Measurements from ENCODE around the gene NDUFC2. TPM values are rescaled to one million over a fixed set of nuclear protein-coding genes. Genes with fewer than 3 reads are reported as not detected.
A peak's percentile ranks its signal among the peaks of the same experiment; 100 is the strongest.

NDUFC2 gene
- total and polyA plus RNA-seq, 2 of the 13 experiments (the other 11 are each of a cell fraction or from before 2014, with no cell fraction given), result 256 to 363 TPM

- peak; percentile 22; the same call in 1 of the 2 replicates for TF ChIP-seq CEBPG (CRISPR knock-in tag; IDR thresholded peaks at IDR 0.05)
- peak; percentile 68; the same call in 1 of the 2 replicates for TF ChIP-seq GATAD2A (CRISPR knock-in tag; IDR thresholded peaks at IDR 0.05)
- TF ChIP-seq SNAI1 (CRISPR knock-in tag; IDR thresholded peaks at IDR 0.05; ENCODE audit: borderline replicate concordance), result 0 out of 2 replicates have a peak, but pooled peaks have one; percentile 43
- TF ChIP-seq MEF2D (CRISPR knock-in tag; IDR thresholded peaks at IDR 0.05), result 0 out of 2 replicates have a peak, but pooled peaks have one; percentile 16
- no peak for TF ChIP-seq IKZF1 (IDR thresholded peaks at IDR 0.05)
- TF ChIP-seq, protein P1, sequence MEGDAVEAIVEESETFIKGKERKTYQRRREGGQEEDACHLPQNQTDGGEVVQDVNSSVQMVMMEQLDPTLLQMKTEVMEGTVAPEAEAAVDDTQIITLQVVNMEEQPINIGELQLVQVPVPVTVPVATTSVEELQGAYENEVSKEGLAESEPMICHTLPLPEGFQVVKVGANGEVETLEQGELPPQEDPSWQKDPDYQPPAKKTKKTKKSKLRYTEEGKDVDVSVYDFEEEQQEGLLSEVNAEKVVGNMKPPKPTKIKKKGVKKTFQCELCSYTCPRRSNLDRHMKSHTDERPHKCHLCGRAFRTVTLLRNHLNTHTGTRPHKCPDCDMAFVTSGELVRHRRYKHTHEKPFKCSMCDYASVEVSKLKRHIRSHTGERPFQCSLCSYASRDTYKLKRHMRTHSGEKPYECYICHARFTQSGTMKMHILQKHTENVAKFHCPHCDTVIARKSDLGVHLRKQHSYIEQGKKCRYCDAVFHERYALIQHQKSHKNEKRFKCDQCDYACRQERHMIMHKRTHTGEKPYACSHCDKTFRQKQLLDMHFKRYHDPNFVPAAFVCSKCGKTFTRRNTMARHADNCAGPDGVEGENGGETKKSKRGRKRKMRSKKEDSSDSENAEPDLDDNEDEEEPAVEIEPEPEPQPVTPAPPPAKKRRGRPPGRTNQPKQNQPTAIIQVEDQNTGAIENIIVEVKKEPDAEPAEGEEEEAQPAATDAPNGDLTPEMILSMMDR (CRISPR knock-in tag; IDR thresholded peaks at IDR 0.05), result peak; percentile 25
- no peak for TF ChIP-seq MED8 (CRISPR knock-in tag; IDR thresholded peaks at IDR 0.05; ENCODE audit: insufficient replicate concordance)
- peak; percentile 40; the same call in 1 of the 2 replicates for TF ChIP-seq THAP11 (CRISPR knock-in tag; IDR thresholded peaks at IDR 0.05)
- TF ChIP-seq, protein P2, sequence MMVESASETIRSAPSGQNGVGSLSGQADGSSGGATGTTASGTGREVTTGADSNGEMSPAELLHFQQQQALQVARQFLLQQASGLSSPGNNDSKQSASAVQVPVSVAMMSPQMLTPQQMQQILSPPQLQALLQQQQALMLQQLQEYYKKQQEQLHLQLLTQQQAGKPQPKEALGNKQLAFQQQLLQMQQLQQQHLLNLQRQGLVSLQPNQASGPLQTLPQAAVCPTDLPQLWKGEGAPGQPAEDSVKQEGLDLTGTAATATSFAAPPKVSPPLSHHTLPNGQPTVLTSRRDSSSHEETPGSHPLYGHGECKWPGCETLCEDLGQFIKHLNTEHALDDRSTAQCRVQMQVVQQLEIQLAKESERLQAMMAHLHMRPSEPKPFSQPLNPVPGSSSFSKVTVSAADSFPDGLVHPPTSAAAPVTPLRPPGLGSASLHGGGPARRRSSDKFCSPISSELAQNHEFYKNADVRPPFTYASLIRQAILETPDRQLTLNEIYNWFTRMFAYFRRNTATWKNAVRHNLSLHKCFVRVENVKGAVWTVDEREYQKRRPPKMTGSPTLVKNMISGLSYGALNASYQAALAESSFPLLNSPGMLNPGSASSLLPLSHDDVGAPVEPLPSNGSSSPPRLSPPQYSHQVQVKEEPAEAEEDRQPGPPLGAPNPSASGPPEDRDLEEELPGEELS (CRISPR knock-in tag; IDR thresholded peaks at IDR 0.05), result peak; percentile 57
- TF ChIP-seq ZBTB1 (CRISPR knock-in tag; IDR thresholded peaks at IDR 0.05; ENCODE audit: borderline replicate concordance), result no peak
- peak; percentile 59 for TF ChIP-seq FOSL2 (CRISPR knock-in tag; IDR thresholded peaks at IDR 0.05)
- TF ChIP-seq CSRNP1 (CRISPR knock-in tag; IDR thresholded peaks at IDR 0.05), result no peak
- TF ChIP-seq FOXA3 (CRISPR knock-in tag; IDR thresholded peaks at IDR 0.05), result peak; percentile 39; the same call in 1 of the 2 replicates
- peak; percentile 87 for TF ChIP-seq ELF1 (CRISPR knock-in tag; IDR thresholded peaks at IDR 0.05)
- TF ChIP-seq ZNF878 (CRISPR knock-in tag; IDR thresholded peaks at IDR 0.05), result 0 out of 2 replicates have a peak, but pooled peaks have one; percentile 50
- peak; percentile 46; the same call in 1 of the 2 replicates for TF ChIP-seq ZNF788 (CRISPR knock-in tag; IDR thresholded peaks at IDR 0.05; ENCODE audit: borderline replicate concordance)
- TF ChIP-seq GABPB1 (CRISPR knock-in tag; IDR thresholded peaks at IDR 0.05), result peak; percentile 75
- peak; percentile 68 for TF ChIP-seq HOXA3 (CRISPR knock-in tag; IDR thresholded peaks at IDR 0.05)
- peak; percentile 85 for TF ChIP-seq ZNF687 (CRISPR knock-in tag; IDR thresholded peaks at IDR 0.05)
- TF ChIP-seq ZNF580 (CRISPR knock-in tag; IDR thresholded peaks at IDR 0.05; ENCODE audit: borderline replicate concordance, low read depth), result peak; percentile 52; the same call in 1 of the 2 replicates
These were observed 39.6 kb downstream of the NDUFC2 start (continued) for GRCh38 chr11:78039919-78040671.
